PC-9 (cell line): ENCODE data around the gene ZNF79. TPM values are rescaled to one million over a fixed set of nuclear protein-coding genes. Genes with fewer than 3 reads are reported as not detected.

ENCODE experiments used
- BruUV-seq: library from RNA; stranded (reverse); fragments of 400-500 nt; replicated peaks from 2 replicates; lab custom pipeline; 2021; lab: Mats Ljungman, UMichigan
- CTCF ChIA-PET: fragments of 300-600 bp; sonication (Branson Sonifier 250); formaldehyde crosslinking; loops from one replicate; lab custom pipeline; 2022; ENCODE audit warnings: antibody characterized with exemption; lab: Charles Lee
- POLR2A ChIA-PET: fragments of 300-600 bp; sonication (Branson Sonifier 250); formaldehyde crosslinking; loops from one replicate; lab custom pipeline; 2022; ENCODE audit warnings: antibody characterized with exemption; ENCODE audit not compliant: unreplicated experiment; lab: Charles Lee
- DNase-seq, 2 experiments: peaks; one replicate each; pipeline versions ENCODE4 v3.0.0 to v3.0.0-alpha.2; 2015 to 2022; ENCODE audit warnings: mixed read lengths in 1 of 2
- H2AFZ ChIP-seq: fragments of 200-600 bp; sonication (generic); 2 replicates; pipeline ENCODE4 v1.8.1; 2017; ENCODE audit warnings: antibody characterized with exemption
- H3F3A ChIP-seq: fragments of 200-600 bp; sonication (generic); 2 replicates; pipeline ENCODE4 v1.8.1; 2017; ENCODE audit warnings: antibody characterized with exemption, mild to moderate bottlenecking, low read depth; ENCODE audit not compliant: insufficient read depth
- H3K27ac ChIP-seq: fragments of 200-600 bp; sonication (generic); 2 replicates; pipeline ENCODE4 v1.6.1; 2016; ENCODE audit warnings: mixed run types
- H3K27me3 ChIP-seq: fragments of 200-600 bp; sonication (generic); 2 replicates; pipeline ENCODE4 v1.6.1; 2016; ENCODE audit warnings: low read depth, mixed run types; ENCODE audit not compliant: insufficient read depth
- H3K36me3 ChIP-seq: fragments of 200-600 bp; sonication (generic); 2 replicates; pipeline ENCODE4 v1.6.1; 2016; ENCODE audit warnings: low read depth, mixed run types
- H3K4me1 ChIP-seq: fragments of 200-600 bp; sonication (generic); replicated peaks from 2 replicates; pipeline ENCODE4 v1.6.1; 2016; ENCODE audit warnings: mixed run types; ENCODE audit not compliant: insufficient read depth
- H3K4me2 ChIP-seq: fragments of 200-600 bp; sonication (generic); 2 replicates; pipeline ENCODE4 v1.6.1; 2017; ENCODE audit warnings: mixed run types
- H3K4me3 ChIP-seq: fragments of 200-600 bp; sonication (generic); 2 replicates; pipeline ENCODE4 v1.6.1; 2016; ENCODE audit warnings: mixed run types
- H3K79me2 ChIP-seq: fragments of 200-600 bp; sonication (generic); 2 replicates; pipeline ENCODE4 v1.6.1; 2017; ENCODE audit warnings: low read depth, mixed run types
- H3K9me2 ChIP-seq: fragments of 200-600 bp; sonication (generic); 2 replicates; pipeline ENCODE4 v1.8.1; 2017; ENCODE audit warnings: mild to moderate bottlenecking; ENCODE audit not compliant: insufficient read depth
- H3K9me3 ChIP-seq: fragments of 200-600 bp; sonication (generic); 2 replicates; pipeline ENCODE4 v1.8.1; 2016; ENCODE audit warnings: low read depth; ENCODE audit not compliant: insufficient read depth
- H4K20me1 ChIP-seq: fragments of 200-600 bp; sonication (generic); 2 replicates; pipeline ENCODE4 v1.8.1; 2017; ENCODE audit not compliant: insufficient read depth
- CTCF ChIP-seq: fragments of 200-600 bp; sonication (generic); conservative IDR thresholded peaks from 2 replicates; pipeline ENCODE4 v1.6.1; 2017; ENCODE audit warnings: mixed run types, antibody characterized with exemption, mild to moderate bottlenecking, moderate library complexity
- EZH2 ChIP-seq: fragments of 200-600 bp; sonication (generic); IDR thresholded peaks from 2 replicates; pipeline ENCODE4 v1.8.0; 2017; ENCODE audit warnings: antibody characterized with exemption, low read depth
- intact Hi-C: fragments of 100-400 bp; cut with micrococcal nuclease; formaldehyde crosslinking; loops from one replicate; pipeline ENCODE4 v1.10.0; 2022; ENCODE audit not compliant: unreplicated experiment
- total RNA-seq: library from RNA; stranded (reverse); gene quantifications from 2 replicates; pipeline ENCODE4 v1.2.3, GENCODE V29; 2021

The ZNF79 gene
- total RNA-seq, 1 experiment from 2014 or later: 5.8 TPM

GRCh38 chr9:127446713-127447415 lies 22.7 kb downstream of the ZNF79 start:
- TF ChIP-seq CTCF: no peak
- TF ChIP-seq EZH2: no peak
- Histone ChIP-seq H3K9me3 (0 out of 2 replicates have a peak, but pooled peaks cover 5% of the 10 kb centered on the region), H3K4me1 (0 out of 2 replicates have a peak, but pooled peaks cover 17% of the 10 kb centered on the region), H3K4me2 (no peak overlapping the region), H3K79me2 (peaks cover 39% of the 10 kb centered on the region), H3K36me3 (peaks cover 50% of the 10 kb centered on the region), H3K27me3 (no peaks in the 10 kb centered on the region), H3F3A (peaks cover 80% of the 10 kb centered on the region), H4K20me1 (peaks cover 47% of the 10 kb centered on the region), H3K9me2 (no peaks in the 10 kb centered on the region), H3K4me3 (no peak overlapping the region), H2AFZ (no peak overlapping the region), H3K27ac (peak overlapping the region; percentile 95)
- POLR2A ChIA-PET: interaction anchor here (0.7 kb wide), 1 partner anchor 319 kb away, joined by 6 read pairs; no protein-coding TSS in a partner anchor
- CTCF ChIA-PET: interaction anchor here (0.6 kb wide), 2 partner anchors 36 to 274 kb away, joined by 3 to 10 read pairs; no protein-coding TSS in a partner anchor
- intact Hi-C loops: no loop called here
- DNase-seq: peak in 1 of 2 experiments; percentile 46
- no TSS peak for BruUV-seq

GRCh38 chr9:127447416-127448111 lies 23.4 kb downstream of the ZNF79 start:
- Histone ChIP-seq H3K27me3 (no peaks in the 10 kb centered on the region), H4K20me1 (peaks cover 47% of the 10 kb centered on the region), H3K79me2 (peaks cover 43% of the 10 kb centered on the region), H3K4me2 (peak overlapping the region; percentile 98), H3K27ac (peak overlapping the region; percentile 95; the same call in 1 of the 2 replicates), H2AFZ (no peak overlapping the region), H3K9me3 (0 out of 2 replicates have a peak, but pooled peaks cover 5% of the 10 kb centered on the region), H3K36me3 (peaks cover 50% of the 10 kb centered on the region), H3F3A (peaks cover 73% of the 10 kb centered on the region), H3K9me2 (no peaks in the 10 kb centered on the region), H3K4me3 (peak overlapping the region; percentile 99; the same call in 1 of the 2 replicates), H3K4me1 (peaks cover 20% of the 10 kb centered on the region)
- BruUV-seq: no TSS peak
- DNase-seq: no peak
- CTCF ChIA-PET: interaction anchor here (0.6 kb wide), 2 partner anchors 275 to 683 kb away, joined by 3 read pairs; no protein-coding TSS in a partner anchor
- TF ChIP-seq EZH2 (no peak), CTCF (no peak)
- intact Hi-C loops: no loop called here
- POLR2A ChIA-PET: interaction anchor here (0.7 kb wide), 2 partner anchors 51 to 319 kb away, joined by 5 to 6 read pairs; no protein-coding TSS in a partner anchor

GRCh38 chr9:127448112-127448805 lies 24.1 kb downstream of the ZNF79 start:
- peak overlapping the region; percentile 99; the same call in 1 of the 2 replicates for H3K4me3 ChIP-seq
- ChIA-PET CTCF (interaction anchor here (0.6 kb wide), 1 partner anchor 684 kb away, joined by 3 read pairs; no protein-coding TSS in a partner anchor), POLR2A (interaction anchor here (0.6 to 0.7 kb wide), 2 partner anchors 52 to 69 kb away, joined by 4 to 5 read pairs; no protein-coding TSS in a partner anchor)
- DNase-seq: no peak
- no peaks in the 10 kb centered on the region for H3K9me2 ChIP-seq
- H3K9me3 ChIP-seq: 0 out of 2 replicates have a peak, but pooled peaks cover 5% of the 10 kb centered on the region
- H3K4me1 ChIP-seq: peaks cover 23% of the 10 kb centered on the region
- no peak overlapping the region for H2AFZ ChIP-seq
- peaks cover 46% of the 10 kb centered on the region for H3K79me2 ChIP-seq
- peak overlapping the region; percentile 98 for H3K4me2 ChIP-seq
- peaks cover 50% of the 10 kb centered on the region for H3K36me3 ChIP-seq
- peaks cover 73% of the 10 kb centered on the region for H3F3A ChIP-seq
- intact Hi-C loops: no loop called here
- peak overlapping the region; percentile 95 for H3K27ac ChIP-seq
- H4K20me1 ChIP-seq: peaks cover 47% of the 10 kb centered on the region
- TF ChIP-seq CTCF (no peak), EZH2 (no peak)
- H3K27me3 ChIP-seq: no peaks in the 10 kb centered on the region
- BruUV-seq: no TSS peak
